HG03442 (cell line): ENCODE results near the gene CLDN22.

Experiments
- ATAC-seq: cut with Tn5 transposase; IDR thresholded peaks from one replicate; pipeline ENCODE4 v1.9.1; 2021; ENCODE audit warnings: mild to moderate bottlenecking, moderate library complexity; ENCODE audit not compliant: unreplicated experiment

The CLDN22 gene

DNA sequence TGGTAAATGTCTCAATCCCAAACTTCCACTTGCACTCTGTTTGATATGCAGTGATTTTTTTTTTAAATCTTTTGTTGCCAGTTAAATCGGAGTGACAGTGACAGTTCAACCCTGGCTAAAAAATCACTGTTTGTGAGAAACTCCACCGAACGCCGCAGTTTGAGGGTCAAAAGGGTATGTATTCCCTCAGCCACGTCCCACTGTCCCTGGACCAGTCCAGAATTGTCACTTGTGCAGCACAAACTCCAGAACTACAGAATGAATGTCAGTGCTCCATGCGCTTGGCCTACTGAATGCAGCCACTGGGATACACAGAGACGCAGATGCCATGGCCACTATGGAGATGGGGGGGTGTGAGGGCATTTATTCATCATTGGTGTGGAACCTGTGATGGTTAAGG, 34.2 kb downstream of the CLDN22 start:
- no peak for ATAC-seq

DNA sequence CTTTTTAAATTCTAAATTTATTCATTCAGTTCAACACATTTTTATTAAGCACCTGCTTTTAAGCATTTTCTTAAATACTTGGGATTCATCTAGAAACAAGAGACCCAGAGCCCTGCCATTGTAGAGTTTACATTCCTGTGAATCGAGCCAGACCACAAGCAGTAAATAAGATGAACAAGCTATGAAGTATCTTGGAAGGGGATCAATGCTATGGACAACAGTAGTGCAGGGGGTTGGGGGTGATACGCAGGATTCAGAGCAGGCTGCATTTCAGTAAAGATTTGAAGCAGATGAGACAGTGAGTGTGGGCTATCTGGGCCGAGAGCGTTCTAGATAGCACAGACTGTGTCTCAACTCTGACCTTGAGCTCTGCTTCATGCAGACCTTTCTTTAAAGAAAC, 35.1 kb downstream of the CLDN22 start:
- no peak for ATAC-seq

DNA sequence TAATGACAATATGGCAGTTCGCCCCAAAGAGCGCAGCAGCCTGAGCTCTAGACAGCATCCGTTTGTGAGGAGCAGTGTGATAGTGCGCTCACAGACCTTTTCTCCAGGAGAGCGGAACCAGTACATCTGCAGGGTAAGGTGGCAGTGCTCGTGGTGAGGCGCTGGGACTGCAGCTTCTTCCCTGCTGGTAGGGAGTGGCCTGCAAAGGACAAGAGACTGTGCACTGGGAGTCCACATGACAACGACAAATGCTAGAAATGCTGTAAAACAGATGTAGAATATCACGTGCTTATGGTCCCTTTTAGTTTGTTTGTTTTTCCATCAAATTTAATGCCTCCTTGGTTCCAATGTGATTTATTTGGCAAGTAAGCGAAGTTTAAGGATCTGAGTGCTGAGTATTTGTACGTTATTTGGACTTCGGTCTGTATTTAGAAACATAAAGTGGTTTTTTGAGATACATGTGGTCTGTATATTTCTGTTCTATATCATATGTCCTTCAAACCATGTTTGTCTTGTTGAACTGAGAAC, 35.8 kb downstream of the CLDN22 start:
- ATAC-seq = no peak

DNA sequence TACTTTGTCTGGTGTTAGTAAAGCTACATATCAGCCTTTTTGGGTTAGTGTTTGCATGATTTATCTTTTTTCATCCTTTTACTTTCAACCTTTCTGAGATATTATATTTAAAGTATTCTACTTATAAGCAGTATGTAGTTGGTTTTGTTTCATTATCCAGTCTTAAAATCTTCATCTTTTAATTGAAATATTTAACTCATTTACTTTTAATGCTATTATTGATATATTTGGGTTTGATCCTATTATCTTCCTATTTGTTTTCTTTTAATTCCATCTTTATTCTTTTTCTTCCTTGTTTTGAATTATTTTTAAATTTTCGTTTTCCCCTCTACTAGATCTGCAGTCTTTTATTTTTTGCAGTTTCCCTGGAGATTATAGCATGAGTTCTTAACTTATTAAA, 44.0 kb downstream of the CLDN22 start:
- ATAC-seq = no peak

DNA sequence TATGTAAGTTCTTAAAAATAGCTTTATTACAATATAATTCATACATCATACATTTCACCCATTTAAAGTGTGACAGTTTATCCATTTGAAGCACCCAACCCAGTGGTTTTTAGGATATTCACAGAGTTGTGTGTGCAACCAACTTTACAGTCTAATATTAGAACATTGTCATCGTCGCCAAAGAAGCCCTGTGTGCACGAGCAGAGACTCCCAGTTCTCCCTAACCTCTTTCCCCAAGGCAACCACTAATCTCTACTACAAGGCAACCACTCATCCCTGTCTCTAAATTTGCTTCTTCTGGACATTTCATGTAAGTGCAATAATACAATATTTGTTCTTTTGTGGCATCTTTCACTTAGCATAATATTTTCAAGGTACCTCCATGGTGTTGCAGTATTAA, 47.7 kb downstream of the CLDN22 start:
- ATAC-seq = no peak

DNA sequence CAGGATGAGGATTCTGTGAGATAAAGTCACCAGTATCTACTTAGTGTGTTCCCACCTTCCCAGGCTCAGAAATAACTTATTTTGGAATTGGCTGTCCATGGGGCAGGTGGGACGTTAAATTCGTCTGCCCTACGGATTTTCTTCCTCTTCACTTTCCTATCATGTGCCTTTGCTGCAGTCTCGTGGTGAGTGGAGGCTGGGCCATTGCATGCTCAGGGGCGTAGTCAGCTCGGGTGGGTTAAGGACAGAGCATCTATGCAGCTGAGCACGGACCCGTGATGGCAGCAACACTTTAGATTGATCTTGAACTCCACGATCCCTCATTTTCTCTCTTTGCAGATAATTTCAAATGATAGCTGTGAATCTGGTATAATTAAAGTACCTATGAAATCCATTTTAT, 51.5 kb downstream of the CLDN22 start:
- ATAC-seq = no peak
